GM19463 (cell line): Measurements from ENCODE around the gene C11orf54.

Source experiments
- ATAC-seq: cut with Tn5 transposase; IDR thresholded peaks from one replicate; pipeline ENCODE4 v1.9.1; 2021; ENCODE audit warnings: mild to moderate bottlenecking, moderate library complexity; ENCODE audit not compliant: unreplicated experiment

The C11orf54 gene

GRCh38 chr11:93741094-93741881, at the start of gene C11orf54, which contains the start of gene TAF1D:
Gene C11orf54 (plus strand): TSS chr11:93741672. CDS start chr11:93747394, 5,722 bp downstream.
Gene TAF1D (minus strand): TSS chr11:93741495. CDS start chr11:93739304, 2,191 bp downstream.
- ATAC-seq, result peak; percentile 83

- ATAC-seq, result no peak
These were observed 47.4 kb upstream of the C11orf54 start for GRCh38 chr11:93694109-93694508.

- ATAC-seq, result no peak
These were observed 46.9 kb upstream of the C11orf54 start for GRCh38 chr11:93694557-93694956.

- no peak for ATAC-seq
These were observed 43.9 kb upstream of the C11orf54 start for GRCh38 chr11:93697611-93698010.

GRCh38 chr11:93700830-93701229, 40.6 kb upstream of the C11orf54 start:
- ATAC-seq, result no peak

GRCh38 chr11:93704237-93704636, 37.2 kb upstream of the C11orf54 start:
- no peak for ATAC-seq

- no peak for ATAC-seq
These were observed 31.2 kb upstream of the C11orf54 start for GRCh38 chr11:93710239-93710638.

GRCh38 chr11:93712678-93713077, 28.8 kb upstream of the C11orf54 start:
- ATAC-seq, result no peak

GRCh38 chr11:93715797-93716396, 25.6 kb upstream of the C11orf54 start:
- no peak for ATAC-seq

- ATAC-seq, result no peak
These were observed 24.0 kb upstream of the C11orf54 start for GRCh38 chr11:93717501-93717900.

- ATAC-seq, result peak; percentile 81
These were observed 23.4 kb upstream of the C11orf54 start for GRCh38 chr11:93718057-93718563.

GRCh38 chr11:93719310-93719709, 22.2 kb upstream of the C11orf54 start:
- no peak for ATAC-seq

- ATAC-seq, result no peak
These were observed 20.9 kb upstream of the C11orf54 start for GRCh38 chr11:93720522-93720921.

GRCh38 chr11:93724089-93724488, 17.4 kb upstream of the C11orf54 start:
- no peak for ATAC-seq

- ATAC-seq, result no peak
These were observed 13.3 kb upstream of the C11orf54 start for GRCh38 chr11:93727985-93728791.

- ATAC-seq, result no peak
These were observed 12.7 kb upstream of the C11orf54 start for GRCh38 chr11:93728792-93729128.

- ATAC-seq, result no peak
These were observed 12.3 kb upstream of the C11orf54 start for GRCh38 chr11:93729129-93729616.

GRCh38 chr11:93730108-93731107, 11.1 kb upstream of the C11orf54 start:
- ATAC-seq, result no peak

GRCh38 chr11:93732237-93732892, 9.1 kb upstream of the C11orf54 start:
- no peak for ATAC-seq
